Vagina (tissue), 2 donors: Measurements from ENCODE around the gene FCRL1. TPM values are rescaled to one million over a fixed set of nuclear protein-coding genes. Genes with fewer than 3 reads are reported as not detected.

ENCODE experiments used
- DNase-seq, 2 donors: peaks; one replicate each; pipeline ENCODE4 v3.0.0-alpha.2; 2017; ENCODE audit errors: extremely low spot score in 2 of 2
- H3K27ac ChIP-seq: fragments of 200-600 bp; sonication (generic); one replicate; pipeline ENCODE4 v1.5.1; 2019
- H3K27me3 ChIP-seq: fragments of 200-600 bp; sonication (generic); one replicate; pipeline ENCODE4 v1.5.1; 2019
- H3K36me3 ChIP-seq, 2 donors: fragments of 200-600 bp; sonication (generic); one replicate each; pipeline ENCODE4 v1.5.1; 2017 to 2019
- H3K4me1 ChIP-seq: fragments of 200-600 bp; sonication (generic); one replicate; pipeline ENCODE4 v1.5.1; 2019
- H3K4me3 ChIP-seq, 2 donors: fragments of 200-600 bp; sonication (generic); 1 replicate in 1 of 2; 2 replicates in 1 of 2; pipeline ENCODE4 v1.5.1; 2016 to 2019
- H3K9me3 ChIP-seq: fragments of 200-600 bp; sonication (generic); one replicate; pipeline ENCODE4 v1.5.1; 2019
- CTCF ChIP-seq, 3 experiments: fragments of 450-650 bp in 2 of 3; fragments of 200-600 bp in 1 of 3; sonication (generic) in 1 of 3; IDR thresholded peaks; one replicate each; pipeline ENCODE4 v1.5.1; 2017 to 2019; ENCODE audit warnings: antibody characterized with exemption in 3 of 3, mild to moderate bottlenecking in 2 of 3, moderate library complexity in 2 of 3
- POLR2A ChIP-seq, 2 donors: fragments of 450-650 bp; IDR thresholded peaks; one replicate each; pipeline ENCODE4 v1.6.1; 2017; ENCODE audit warnings: antibody characterized with exemption in 2 of 2, mild to moderate bottlenecking in 2 of 2, moderate library complexity in 2 of 2
- POLR2AphosphoS5 ChIP-seq, 2 donors: sonication (generic); formaldehyde crosslinking; IDR thresholded peaks; one replicate each; pipeline ENCODE4 v1.9.0; 2017; ENCODE audit warnings: antibody characterized with exemption in 2 of 2, mild to moderate bottlenecking in 2 of 2, low read depth in 1 of 2; ENCODE audit not compliant: insufficient read depth in 1 of 2
- intact Hi-C: fragments of 100-400 bp; cut with DNase I; formaldehyde crosslinking; loops from one replicate; pipeline ENCODE4 v1.15.1; 2023
- total RNA-seq: library from RNA; depleted of rRNA; stranded (reverse); fragments of >200 nt; gene quantifications from one replicate; pipeline ENCODE4 v1.2.3, GENCODE V29; 2016

Gene FCRL1
- total RNA-seq, 1 donor from 2014 or later = 0.49 TPM

- TF ChIP-seq POLR2AphosphoS5 (IDR thresholded peaks at IDR 0.05; ENCODE audit: insufficient read depth in 1 of 2, low read depth in 1 of 2) = no peak
- TF ChIP-seq POLR2A (IDR thresholded peaks at IDR 0.05) = no peak
- Histone ChIP-seq H3K27me3 (no peaks in the 10 kb centered on the region), H3K27ac (no peak overlapping the region), H3K36me3 (no peaks in the 10 kb centered on the region), H3K4me1 (no peaks in the 10 kb centered on the region), H3K4me3 (no peak overlapping the region), H3K9me3 (no peaks in the 10 kb centered on the region)
- no peak for DNase-seq
- intact Hi-C loops = no loop called here
These were observed 14.5 kb upstream of the FCRL1 start for GRCh38 chr1:157834430-157834829.

- H3K36me3 ChIP-seq = no peaks in the 10 kb centered on the region
- H3K27ac ChIP-seq = no peak overlapping the region
- intact Hi-C loops = no loop called here
- no peak for DNase-seq
- no peaks in the 10 kb centered on the region for H3K27me3 ChIP-seq
- H3K4me3 ChIP-seq = no peak overlapping the region
- H3K4me1 ChIP-seq = no peaks in the 10 kb centered on the region
- TF ChIP-seq POLR2AphosphoS5 (IDR thresholded peaks at IDR 0.05; ENCODE audit: insufficient read depth in 1 of 2, low read depth in 1 of 2) (no peak), POLR2A (IDR thresholded peaks at IDR 0.05) (no peak), CTCF (IDR thresholded peaks at IDR 0.05) (no peak)
- no peaks in the 10 kb centered on the region for H3K9me3 ChIP-seq
These were observed 13.2 kb upstream of the FCRL1 start for GRCh38 chr1:157833145-157833544.

GRCh38 chr1:157831968-157832626 lies 12.2 kb upstream of the FCRL1 start:
- intact Hi-C loops = no loop called here
- no peaks in the 10 kb centered on the region for H3K4me1 ChIP-seq
- no peak for TF ChIP-seq POLR2AphosphoS5 (IDR thresholded peaks at IDR 0.05; ENCODE audit: insufficient read depth in 1 of 2, low read depth in 1 of 2)
- TF ChIP-seq CTCF (IDR thresholded peaks at IDR 0.05) = no peak
- TF ChIP-seq POLR2A (IDR thresholded peaks at IDR 0.05) = no peak

GRCh38 chr1:157830887-157831286 lies 11.0 kb upstream of the FCRL1 start:
- H3K9me3 ChIP-seq = no peaks in the 10 kb centered on the region
- no peaks in the 10 kb centered on the region for H3K36me3 ChIP-seq
- intact Hi-C loops = no loop called here
- no peaks in the 10 kb centered on the region for H3K4me1 ChIP-seq
- no peak overlapping the region for H3K27ac ChIP-seq
- H3K4me3 ChIP-seq = no peak overlapping the region
- TF ChIP-seq POLR2A (IDR thresholded peaks at IDR 0.05) (no peak), CTCF (IDR thresholded peaks at IDR 0.05) (no peak), POLR2AphosphoS5 (IDR thresholded peaks at IDR 0.05; ENCODE audit: insufficient read depth in 1 of 2, low read depth in 1 of 2) (no peak)
- H3K27me3 ChIP-seq = no peaks in the 10 kb centered on the region
- DNase-seq = no peak

More at GRCh38 chr1:157831968-157832626, 12.2 kb upstream of the FCRL1 start:
- no peak for DNase-seq
- H3K27ac ChIP-seq = no peak overlapping the region
- no peaks in the 10 kb centered on the region for H3K36me3 ChIP-seq
- H3K27me3 ChIP-seq = no peaks in the 10 kb centered on the region
- no peak overlapping the region for H3K4me3 ChIP-seq
- H3K9me3 ChIP-seq = no peaks in the 10 kb centered on the region

- no peaks in the 10 kb centered on the region for H3K9me3 ChIP-seq
- no peaks in the 10 kb centered on the region for H3K36me3 ChIP-seq
These were observed 9.8 kb upstream of the FCRL1 start for GRCh38 chr1:157829711-157830110.

More at GRCh38 chr1:157829711-157830110, 9.8 kb upstream of the FCRL1 start:
- Histone ChIP-seq H3K27ac (no peak overlapping the region), H3K27me3 (no peaks in the 10 kb centered on the region), H3K4me1 (no peaks in the 10 kb centered on the region), H3K4me3 (no peak overlapping the region)
- no peak for TF ChIP-seq POLR2AphosphoS5 (IDR thresholded peaks at IDR 0.05; ENCODE audit: insufficient read depth in 1 of 2, low read depth in 1 of 2)
- TF ChIP-seq POLR2A (IDR thresholded peaks at IDR 0.05) = no peak
- TF ChIP-seq CTCF (IDR thresholded peaks at IDR 0.05) = no peak
- DNase-seq = no peak
- intact Hi-C loops = no loop called here
